ENCODE results near the gene NPFF. TPM values are rescaled to one million over a fixed set of nuclear protein-coding genes. Genes with fewer than 3 reads are reported as not detected.

The NPFF gene
- total and polyA plus RNA-seq, 10 of the 15 experiments (the other 5 are each of a cell fraction or from before 2014, with no cell fraction given), result 0.21 to 0.69 (median 0.23) TPM; not detected in 7

- no TSS peak for BruUV-seq (replicated peaks)
- Histone ChIP-seq H3K4me3 (no peak overlapping the region), H3K79me2 (ENCODE audit: control insufficient read depth, insufficient read depth, low read length) (no peaks in the 10 kb centered on the region), H3K36me3 (ENCODE audit: control insufficient read depth in 2 of 2, insufficient read depth in 2 of 2, low read length in 1 of 2) (peaks cover 1 to 12% of the 10 kb centered on the region in 2 experiments; a peak in 3 of 4 replicates), H3K27me3 (replicated peaks in 1 of 2; ENCODE audit: control insufficient read depth in 2 of 2, insufficient read depth in 2 of 2, low read length in 1 of 2) (no peaks in the 10 kb centered on the region), H2AFZ (ENCODE audit: control insufficient read depth, low read depth, low read length) (no peak overlapping the region), H3K9me3 (replicated peaks; ENCODE audit: control insufficient read depth, insufficient read depth, low read length) (no peaks in the 10 kb centered on the region), H3K9ac (ENCODE audit: control insufficient read depth, insufficient read depth, low read length) (no peak overlapping the region), H3K4me1 (ENCODE audit: control insufficient read depth, insufficient read depth, low read length) (no peaks in the 10 kb centered on the region), H3K27ac (ENCODE audit: control insufficient read depth, insufficient read depth) (no peak overlapping the region), H4K20me1 (ENCODE audit: control insufficient read depth, insufficient read depth) (no peaks in the 10 kb centered on the region), H3K4me2 (ENCODE audit: control insufficient read depth, insufficient read depth) (no peak overlapping the region)
- ATAC-seq, result no peak
- in situ Hi-C loops (cut with MboI) (no loop called here), intact Hi-C loops (cut with micrococcal nuclease; ENCODE audit: unreplicated experiment) (no loop called here)
- ChIA-PET POLR2A (interaction anchor here (0.6 to 1.3 kb wide), 2 partner anchors 8 to 31 kb away, joined by 3 to 6 read pairs; no protein-coding TSS in a partner anchor), RAD21 (ENCODE audit: unreplicated experiment) (interaction anchor here (1.4 to 2.4 kb wide), 5 partner anchors 39 to 125 kb away, joined by 3 to 10 read pairs (median 7); partner anchors contain the start of gene ATP5MC2), CTCF (interaction anchor here (0.6 to 3.3 kb wide), 12 partner anchors 11 to 205 kb away, joined by 3 to 25 read pairs (median 3); partner anchors contain the start of gene ATP5MC2), SMC1A (ENCODE audit: uncharacterized antibody, unreplicated experiment) (interaction anchor here (0.8 to 2.7 kb wide), 5 partner anchors 8 to 126 kb away, joined by 3 to 16 read pairs (median 6); partner anchors contain the start of gene ATP5MC2)
- WGBS (ENCODE audit: insufficient coverage, insufficient replicate concordance, low lambda C conversion rate, missing lambda C conversion rate), result 100% methylated on average over 1 of the region's 1 CpG
- no peak for FAIRE-seq
- DNase-seq (ENCODE audit: low read depth, low spot score), result no peak
- TF ChIP-seq ZNF687 (IDR thresholded peaks at IDR 0.05), result no peak
- TF ChIP-seq ZNF384 (IDR thresholded peaks at IDR 0.05; ENCODE audit: borderline replicate concordance, low read depth, low read length), result no peak
- no peak for TF ChIP-seq EP300 (IDR thresholded peaks at IDR 0.05; ENCODE audit: borderline replicate concordance in 1 of 2, control insufficient read depth in 1 of 2, low read depth in 2 of 2, low read length in 2 of 2)
- no peak for TF ChIP-seq ZNF592 (IDR thresholded peaks at IDR 0.05)
- TF ChIP-seq CHD4 (IDR thresholded peaks at IDR 0.05), result no peak
- TF ChIP-seq ZBTB4 (CRISPR knock-in tag; IDR thresholded peaks at IDR 0.05), result no peak
- TF ChIP-seq NFXL1 (IDR thresholded peaks at IDR 0.05; ENCODE audit: borderline replicate concordance), result no peak
- no peak for TF ChIP-seq HSF1 (IDR thresholded peaks at IDR 0.05; ENCODE audit: low read depth, low read length)
These were observed 43.3 kb upstream of the NPFF start for GRCh38 chr12:53550595-53550994.

All from GM12878 (cell line).